ENCODE measurements around the gene LEUTX.

LEUTX gene

DNA sequence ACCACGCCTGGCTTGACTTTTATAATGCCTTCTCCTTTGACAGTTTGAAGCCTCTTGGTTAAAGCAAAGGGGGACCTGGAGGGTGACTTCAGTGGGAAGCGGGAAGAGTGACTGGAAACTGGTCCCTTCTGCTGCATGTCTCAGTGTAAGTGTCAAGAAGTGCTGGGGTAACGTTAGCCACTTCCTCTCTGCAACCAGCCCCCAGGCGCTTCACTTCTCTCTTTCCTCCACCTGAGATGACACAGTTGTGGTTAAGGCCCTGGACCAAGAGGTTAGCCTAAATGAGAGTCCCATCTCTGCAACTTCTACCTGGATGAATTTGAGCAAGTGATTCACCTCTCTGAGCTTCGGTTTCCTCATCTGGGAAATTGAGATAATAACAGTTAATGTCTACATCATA, 16.3 kb downstream of the LEUTX start:
- TF ChIP-seq SIN3A (IDR thresholded peaks at IDR 0.05; ENCODE audit: borderline replicate concordance, insufficient read depth, low read length): no peak

DNA sequence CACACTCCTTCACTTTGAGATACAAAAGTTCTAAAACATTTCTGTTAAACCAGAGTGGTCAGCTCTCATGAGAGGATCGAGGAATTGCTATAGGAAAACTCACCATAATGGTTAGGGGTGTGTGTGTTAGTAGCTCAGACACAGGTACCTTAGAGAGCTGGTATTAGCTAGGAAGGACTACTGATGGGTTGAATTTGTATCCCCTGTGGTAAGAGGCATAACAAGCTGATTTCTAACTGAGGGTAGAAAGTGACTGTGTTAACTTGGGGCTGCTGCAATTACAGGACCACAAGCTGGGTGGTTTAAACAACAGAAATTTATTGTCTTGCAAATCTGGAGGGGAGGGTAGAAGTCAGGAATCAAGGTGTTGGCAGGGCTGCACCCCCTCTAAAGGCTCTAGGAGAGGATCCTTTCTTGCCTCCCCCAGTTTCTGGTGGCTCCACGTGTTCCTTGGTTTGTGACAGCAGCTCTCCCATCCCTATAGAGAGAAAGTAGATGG, 17.4 kb downstream of the LEUTX start:
- TF ChIP-seq TAF1 (IDR thresholded peaks at IDR 0.05; ENCODE audit: borderline replicate concordance, insufficient read depth, low read length): no peak
- no peak for TF ChIP-seq SIN3A (IDR thresholded peaks at IDR 0.05; ENCODE audit: borderline replicate concordance, insufficient read depth, low read length)
- TF ChIP-seq REST (IDR thresholded peaks at IDR 0.05; ENCODE audit: insufficient read depth in 1 of 2, low read depth in 2 of 2, low read length in 2 of 2): no peak
- TF ChIP-seq FOXP2 (optimal IDR thresholded peaks at IDR 0.05; ENCODE audit: borderline replicate concordance, extremely low read depth, extremely low read length, insufficient read depth): no peak
- TF ChIP-seq POLR2AphosphoS5 (IDR thresholded peaks at IDR 0.05; ENCODE audit: low read depth, low read length): no peak

DNA sequence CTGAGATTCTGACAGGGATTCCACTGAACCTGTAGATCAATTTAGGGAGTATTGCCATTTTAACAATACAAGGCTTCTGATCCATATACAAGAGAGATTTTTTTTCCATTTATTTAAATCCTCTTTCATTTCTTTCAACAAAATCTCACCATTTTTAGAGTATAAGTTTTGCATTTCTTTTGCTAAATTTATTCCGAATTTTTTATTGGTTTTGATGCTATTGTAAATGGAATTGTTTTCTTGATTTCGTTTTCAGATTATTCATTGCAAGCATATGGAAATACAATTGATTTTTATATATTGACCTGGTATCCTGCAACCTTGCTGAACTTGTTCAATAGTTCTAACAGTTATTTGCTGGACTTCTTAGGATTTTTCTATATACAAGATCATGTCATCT, 18.4 kb downstream of the LEUTX start:
- TF ChIP-seq REST (IDR thresholded peaks at IDR 0.05; ENCODE audit: insufficient read depth in 1 of 2, low read depth in 2 of 2, low read length in 2 of 2) (no peak), FOXP2 (optimal IDR thresholded peaks at IDR 0.05; ENCODE audit: borderline replicate concordance, extremely low read depth, extremely low read length, insufficient read depth) (no peak), SIN3A (IDR thresholded peaks at IDR 0.05; ENCODE audit: borderline replicate concordance, insufficient read depth, low read length) (no peak), TAF1 (IDR thresholded peaks at IDR 0.05; ENCODE audit: borderline replicate concordance, insufficient read depth, low read length) (no peak), POLR2AphosphoS5 (IDR thresholded peaks at IDR 0.05; ENCODE audit: low read depth, low read length) (no peak)

DNA sequence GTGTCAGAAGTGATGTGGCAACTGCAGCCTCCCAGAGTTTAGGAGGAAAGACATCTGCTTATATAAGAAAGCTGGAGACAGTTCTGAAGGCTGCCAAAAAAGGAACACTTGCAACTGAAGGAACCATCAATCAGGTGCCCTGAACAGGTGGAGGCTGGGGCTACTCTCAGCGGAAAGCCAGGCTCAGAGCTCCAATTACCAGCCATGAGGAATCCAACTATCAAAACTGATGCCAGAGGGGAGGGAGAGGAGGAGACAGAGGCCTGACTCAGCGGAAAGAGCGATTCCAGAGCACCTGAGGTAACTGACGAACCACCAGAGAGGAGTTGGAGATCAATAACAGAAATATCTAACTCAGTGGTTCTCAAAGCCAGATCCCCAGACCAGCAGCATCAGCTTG, 24.3 kb downstream of the LEUTX start:
- TF ChIP-seq REST (IDR thresholded peaks at IDR 0.05; ENCODE audit: insufficient read depth in 1 of 2, low read depth in 2 of 2, low read length in 2 of 2): no peak

GRCh38 chr19:39805104-39805503, 26.4 kb downstream of the LEUTX start:
- TF ChIP-seq FOXP2 (optimal IDR thresholded peaks at IDR 0.05; ENCODE audit: borderline replicate concordance, extremely low read depth, extremely low read length, insufficient read depth): no peak
- no peak for TF ChIP-seq POLR2AphosphoS5 (IDR thresholded peaks at IDR 0.05; ENCODE audit: low read depth, low read length)

DNA sequence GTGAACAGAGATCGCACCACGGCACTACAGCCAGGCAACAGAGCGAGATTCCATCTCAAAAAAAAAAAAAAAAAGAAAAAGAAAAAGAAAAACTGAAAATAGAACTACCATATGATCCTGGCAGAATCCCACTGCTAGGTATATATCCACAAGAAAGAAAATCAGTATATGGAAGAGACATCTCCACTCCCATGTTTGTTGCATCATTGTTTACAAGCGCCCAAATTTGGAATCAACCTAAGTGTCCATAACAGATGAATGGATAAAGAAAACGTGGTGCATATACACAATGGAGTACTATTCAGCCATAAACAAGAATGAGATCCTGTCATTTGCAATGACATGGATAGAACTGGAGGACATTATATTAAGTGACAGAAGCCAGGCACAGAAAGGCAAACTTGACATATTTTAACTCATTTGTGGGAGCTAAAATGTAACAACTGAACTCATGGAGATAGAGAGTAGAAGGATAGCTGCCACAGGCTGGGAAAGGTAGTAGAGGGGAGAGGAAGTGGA, 29.3 kb downstream of the LEUTX start:
- TF ChIP-seq REST (IDR thresholded peaks at IDR 0.05; ENCODE audit: insufficient read depth in 1 of 2, low read depth in 2 of 2, low read length in 2 of 2) (no peak), TAF1 (IDR thresholded peaks at IDR 0.05; ENCODE audit: borderline replicate concordance, insufficient read depth, low read length) (no peak), FOXP2 (optimal IDR thresholded peaks at IDR 0.05; ENCODE audit: borderline replicate concordance, extremely low read depth, extremely low read length, insufficient read depth) (no peak), POLR2AphosphoS5 (IDR thresholded peaks at IDR 0.05; ENCODE audit: low read depth, low read length) (no peak), SIN3A (IDR thresholded peaks at IDR 0.05; ENCODE audit: borderline replicate concordance, insufficient read depth, low read length) (no peak)
